GM21526 (cell line): ENCODE measurements around the gene SLC2A14.

Source experiments
- ATAC-seq: cut with Tn5 transposase; IDR thresholded peaks from one replicate; pipeline ENCODE4 v1.9.1; 2021; ENCODE audit warnings: moderate library complexity; ENCODE audit not compliant: unreplicated experiment, low FRiP score

The SLC2A14 gene

DNA sequence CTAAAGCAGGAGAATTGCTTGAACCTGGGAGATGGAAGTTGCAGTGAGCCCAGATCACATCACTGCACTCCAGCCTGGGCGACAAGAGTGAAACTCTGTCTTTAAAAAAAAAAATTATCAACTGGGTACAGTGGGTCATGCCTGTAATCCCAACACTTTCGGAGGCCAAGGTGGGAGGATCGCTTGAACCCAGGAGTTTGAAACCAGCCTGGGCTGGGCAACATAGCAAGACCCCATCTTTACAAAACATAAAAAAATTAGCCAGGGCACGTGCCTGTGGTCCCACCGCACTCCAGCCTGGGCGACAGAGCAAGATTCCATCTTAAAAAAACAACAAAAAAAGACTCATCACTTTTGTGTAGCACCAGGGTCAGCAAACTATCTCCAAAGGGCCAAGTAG, 90.7 kb downstream of the SLC2A14 start:
- ATAC-seq = no peak

DNA sequence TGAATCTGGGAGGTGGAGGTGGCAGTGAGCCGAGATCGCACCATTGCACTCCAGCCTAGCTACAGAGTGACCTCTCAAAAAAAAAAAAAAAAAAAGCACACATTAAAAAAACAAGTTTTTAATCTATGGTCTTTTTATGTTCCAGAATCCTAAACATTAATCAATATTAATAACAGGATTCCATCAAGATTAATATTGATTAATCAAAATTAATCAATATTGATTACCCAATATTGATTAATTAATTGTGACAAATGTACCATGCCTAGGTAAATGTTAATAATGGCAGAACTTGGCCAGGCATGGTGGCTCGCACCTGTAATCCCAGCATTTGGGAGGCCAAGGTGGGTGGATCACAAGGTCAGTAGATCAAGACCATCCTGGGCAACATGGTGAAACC, 91.4 kb downstream of the SLC2A14 start:
- no peak for ATAC-seq

- no peak for ATAC-seq
Measured at GRCh38 chr12:7769999-7770398, 102.7 kb downstream of the SLC2A14 start.
